Aorta (tissue), 5 donors: ENCODE measurements around the gene TMEM91. TPM values are rescaled to one million over a fixed set of nuclear protein-coding genes. Genes with fewer than 3 reads are reported as not detected.

Experiments used
- ATAC-seq: fragments of 200-7000 bp; cut with Tn5 transposase; one replicate; pipeline ENCODE4 v1.9.1; 2022; ENCODE audit warnings: moderate library complexity; ENCODE audit not compliant: low FRiP score
- DNase-seq, 2 donors: peaks; one replicate each; pipeline ENCODE4 v3.0.0-alpha.2; 2020
- H3K27ac ChIP-seq, 2 donors: one replicate each; pipeline ENCODE4 v1.5.1; 2013; ENCODE audit warnings: low read length in 2 of 2, mild to moderate bottlenecking in 2 of 2, moderate library complexity in 2 of 2, control low read depth in 1 of 2, inconsistent platforms in 1 of 2, low read depth in 1 of 2
- H3K27me3 ChIP-seq, 2 donors: one replicate each; pipeline ENCODE4 v1.6.1; 2013; ENCODE audit warnings: control low read depth in 1 of 2, low read length in 1 of 2, mild to moderate bottlenecking in 1 of 2, moderate library complexity in 1 of 2; ENCODE audit not compliant: insufficient read depth in 2 of 2, control insufficient read depth in 1 of 2
- H3K36me3 ChIP-seq, 2 donors: one replicate each; pipeline ENCODE4 v1.6.1; 2013; ENCODE audit warnings: control low read depth in 1 of 2, low read length in 1 of 2, mild to moderate bottlenecking in 1 of 2; ENCODE audit not compliant: insufficient read depth in 2 of 2, control insufficient read depth in 1 of 2
- H3K4me1 ChIP-seq, 2 donors: one replicate each; pipeline ENCODE4 v1.6.1; 2013; ENCODE audit warnings: low read length in 2 of 2, control low read depth in 1 of 2, mild to moderate bottlenecking in 1 of 2, moderate library complexity in 1 of 2; ENCODE audit not compliant: insufficient read depth in 2 of 2, control insufficient read depth in 1 of 2
- H3K4me3 ChIP-seq, 2 donors: one replicate each; pipeline ENCODE4 v1.5.1; 2013; ENCODE audit warnings: low read length in 2 of 2, control low read depth in 1 of 2, mild to moderate bottlenecking in 1 of 2
- H3K9me3 ChIP-seq: one replicate; pipeline ENCODE4 v1.6.1; 2013; ENCODE audit warnings: mild to moderate bottlenecking, low read length; ENCODE audit not compliant: control insufficient read depth
- WGBS, 2 donors: extraction: QIAGEN DNeasy Blood & Tissue Kit; methylation state at CpG; one replicate each; pipeline ENCODE4 v1.1.7; 2013; 5-methylcytosine and 5-hydroxymethylcytosine counted together
- intact Hi-C, 2 donors: fragments of 100-400 bp; cut with DNase I; formaldehyde crosslinking; loops; one replicate each; pipeline versions ENCODE4 v1.14.2 to v1.15.0; 2022
- polyA plus RNA-seq, 2 donors: library from polyadenylated mRNA; stranded (reverse); fragments of 200-250 nt; gene quantifications; one replicate each; pipeline ENCODE4 v1.2.3, GENCODE V29; 2013
- total RNA-seq, 2 donors: library from RNA; stranded (reverse); fragmentation: NEBNext Ultra II Directional; extraction: Animal tissue kit (Norgen Biotek cat#: 25700); gene quantifications; one replicate each; pipeline ENCODE4 v1.2.1, GENCODE V29; 2021
- donor health status: healthy with polysubstance abuse.
- donor health status: Bipolar disorder and iron deficiency.
- donor health status: DM: no; HTN: no; CAD: no.
- donor health status: DM: no; HTN: no; CAD: no.
- donor health status: DM: yes; HTN: yes; CAD: no.

TMEM91 gene
- total and polyA plus RNA-seq, 4 donors = 8.9 to 55.8 (median 18.9) TPM

GRCh38 chr19:41356984-41357739, 19.2 kb upstream of the TMEM91 start:
- no peaks in the 10 kb centered on the region for H3K27me3 ChIP-seq
- ATAC-seq = no peak
- no peaks in the 10 kb centered on the region for H3K4me1 ChIP-seq
- H3K36me3 ChIP-seq = no peaks in the 10 kb centered on the region
- H3K4me3 ChIP-seq = no peak overlapping the region
- no peak overlapping the region for H3K27ac ChIP-seq
- intact Hi-C loops = loop anchor here in 1 of 2 donors (5.0 kb wide), 1 partner anchor 35 kb away; no protein-coding TSS in a partner anchor
- 85 to 87% methylated on average over 11 of the region's 11 CpGs for WGBS, 2 donors
- no peaks in the 10 kb centered on the region for H3K9me3 ChIP-seq
- DNase-seq = no peak

DNA sequence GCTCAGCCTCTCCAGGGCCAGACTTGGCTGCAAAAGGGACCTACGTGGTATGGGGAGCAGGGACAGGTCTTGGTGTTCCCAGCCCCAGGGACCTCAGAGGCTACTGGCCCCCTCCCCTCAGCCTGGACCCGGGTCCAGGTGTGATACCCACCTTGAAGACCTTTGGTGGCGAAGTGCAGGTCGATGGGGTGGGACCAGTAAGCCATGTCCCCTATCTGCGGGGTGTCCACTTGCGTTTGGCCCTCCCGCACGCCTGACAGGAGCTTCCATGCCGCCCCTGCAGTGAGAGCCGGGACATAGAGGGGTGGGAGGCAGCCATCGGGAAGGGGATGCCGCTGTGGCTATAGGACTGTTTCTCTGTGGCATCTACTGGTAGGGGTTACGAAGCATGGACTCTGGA, 18.6 kb upstream of the TMEM91 start:
- DNase-seq = no peak
- no peak for ATAC-seq
- Histone ChIP-seq H3K4me1 (no peaks in the 10 kb centered on the region), H3K27ac (no peak overlapping the region), H3K27me3 (no peaks in the 10 kb centered on the region), H3K9me3 (no peaks in the 10 kb centered on the region), H3K4me3 (no peak overlapping the region), H3K36me3 (no peaks in the 10 kb centered on the region)
- intact Hi-C loops = loop anchor here in 1 of 2 donors (5.0 kb wide), 1 partner anchor 35 kb away; no protein-coding TSS in a partner anchor
- 89 to 91% methylated on average over 13 of the region's 13 CpGs for WGBS, 2 donors

GRCh38 chr19:41359741-41360140, 16.6 kb upstream of the TMEM91 start:
- Histone ChIP-seq H3K9me3 (no peaks in the 10 kb centered on the region), H3K4me1 (no peaks in the 10 kb centered on the region), H3K27ac (no peak overlapping the region), H3K4me3 (no peak overlapping the region), H3K27me3 (no peaks in the 10 kb centered on the region), H3K36me3 (no peaks in the 10 kb centered on the region)
- intact Hi-C loops = loop anchor here in 1 of 2 donors (5.0 kb wide), 1 partner anchor 37 kb away; no protein-coding TSS in a partner anchor
- ATAC-seq (no peak), DNase-seq (no peak)
- WGBS, 2 donors = 92 to 100% methylated on average over 1 of the region's 1 CpG

- WGBS, 2 donors = 90 to 91% methylated on average over 10 of the region's 10 CpGs
- DNase-seq (no peak), ATAC-seq (no peak)
- H3K27me3 ChIP-seq = no peaks in the 10 kb centered on the region
- no peak overlapping the region for H3K27ac ChIP-seq
- no peak overlapping the region for H3K4me3 ChIP-seq
- no peaks in the 10 kb centered on the region for H3K36me3 ChIP-seq
- no peaks in the 10 kb centered on the region for H3K4me1 ChIP-seq
- no peaks in the 10 kb centered on the region for H3K9me3 ChIP-seq
- intact Hi-C loops = no loop called here
These were observed 14.0 kb upstream of the TMEM91 start for GRCh38 chr19:41362143-41362847.

GRCh38 chr19:41363371-41363752, 13.0 kb upstream of the TMEM91 start:
- H3K4me1 ChIP-seq = no peaks in the 10 kb centered on the region
- DNase-seq (no peak), ATAC-seq (no peak)
- 44 to 49% methylated on average over 6 of the region's 6 CpGs for WGBS, 2 donors
- no peaks in the 10 kb centered on the region for H3K9me3 ChIP-seq
- intact Hi-C loops = no loop called here
- H3K36me3 ChIP-seq = no peaks in the 10 kb centered on the region
- peak overlapping the region in 1 of 2 donors; percentile 41 for H3K27ac ChIP-seq
- no peaks in the 10 kb centered on the region for H3K27me3 ChIP-seq
- peak overlapping the region in 1 of 2 donors; percentile 18 for H3K4me3 ChIP-seq

- Histone ChIP-seq H3K9me3 (no peaks in the 10 kb centered on the region), H3K36me3 (no peaks in the 10 kb centered on the region), H3K4me1 (no peaks in the 10 kb centered on the region), H3K27ac (peak within 1 kb of the TSS in 1 of 2 donors; percentile 93), H3K27me3 (no peaks in the 10 kb centered on the region), H3K4me3 (peak within 1 kb of the TSS; percentile 29 to 77)
- intact Hi-C loops = no loop called here
- whole genome bisulfite sequencing, 2 donors = 0 to 1% methylated on average over 56 of the region's 56 CpGs
- DNase-seq (peak; percentile 99), ATAC-seq (peak; percentile 98)
These were observed 12.4 kb upstream of the TMEM91 start, which contains the start of gene B9D2 for GRCh38 chr19:41363753-41364523. B9D2 (minus strand) TSS chr19:41364149; CDS start chr19:41363519, 630 bp downstream.

DNA sequence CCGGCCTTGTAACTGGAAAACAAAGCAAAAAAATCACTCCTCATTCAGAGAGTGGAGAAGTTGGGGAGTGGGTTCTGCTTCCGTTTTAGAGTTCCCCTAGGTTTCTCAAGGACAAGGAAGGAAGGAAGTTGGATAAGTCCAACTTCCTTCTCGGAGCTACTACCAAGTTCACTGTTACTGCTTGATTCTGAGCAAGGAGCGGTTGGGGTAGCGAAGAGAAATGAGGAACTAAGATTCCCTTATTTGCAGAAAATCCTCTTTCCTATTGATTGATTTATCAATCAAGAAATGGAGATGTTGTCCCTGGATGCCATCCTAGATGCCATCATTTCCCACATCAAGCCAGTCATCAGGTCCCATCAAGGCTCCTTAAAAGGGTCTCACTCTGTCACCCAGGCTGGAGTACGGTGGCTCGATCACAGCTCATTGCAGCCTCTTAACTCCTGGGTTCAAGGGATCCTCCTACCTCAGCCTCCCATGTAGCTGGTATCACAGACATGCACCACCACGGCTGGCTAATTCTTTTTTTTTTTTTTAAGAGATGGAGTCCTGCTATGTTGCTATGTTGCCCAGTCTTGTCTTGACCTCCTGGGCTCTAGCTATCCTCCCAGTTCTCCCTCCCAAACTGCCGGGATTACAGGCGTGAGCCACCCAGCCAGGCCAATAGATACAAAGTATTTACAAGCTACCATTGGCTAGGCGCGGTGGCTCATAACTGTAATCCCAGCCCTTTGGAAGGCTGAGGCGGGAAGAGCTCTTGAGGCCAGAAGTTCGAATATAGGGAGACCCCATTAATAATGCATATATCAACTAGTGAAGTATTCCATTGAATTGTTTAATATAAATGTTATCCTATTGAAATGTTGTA, 11.6 kb upstream of the TMEM91 start:
- ATAC-seq = no peak
- Histone ChIP-seq H3K9me3 (no peaks in the 10 kb centered on the region), H3K4me1 (no peaks in the 10 kb centered on the region), H3K36me3 (no peaks in the 10 kb centered on the region), H3K27ac (peak overlapping the region in 1 of 2 donors; percentile 46), H3K4me3 (peak overlapping the region; percentile 12 to 45), H3K27me3 (no peaks in the 10 kb centered on the region)
- intact Hi-C loops = no loop called here
- DNase-seq = no peak
- 79 to 81% methylated on average over 14 of the region's 14 CpGs for WGBS, 2 donors

DNA sequence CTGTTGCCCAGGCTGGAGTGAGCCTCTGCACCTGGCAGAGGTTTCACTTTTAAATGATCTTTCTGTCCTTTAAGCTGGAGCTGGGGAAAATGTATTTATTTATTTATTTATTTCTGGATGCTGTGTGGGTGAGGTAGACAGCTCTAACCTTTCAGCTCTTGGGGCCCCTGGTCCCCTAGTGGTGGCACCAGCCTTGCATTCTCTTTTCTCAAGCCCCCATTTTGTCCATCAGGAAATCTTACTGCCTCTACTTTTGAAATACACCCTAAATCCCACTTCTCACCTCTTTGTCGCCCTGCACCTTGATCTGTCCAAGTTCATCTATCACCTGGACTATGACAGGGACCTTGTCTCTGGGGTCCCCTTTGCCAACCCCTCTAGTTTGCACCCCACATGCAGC, 10.2 kb upstream of the TMEM91 start:
- intact Hi-C loops = no loop called here
- Histone ChIP-seq H3K27ac (no peak overlapping the region), H3K4me1 (no peaks in the 10 kb centered on the region), H3K27me3 (no peaks in the 10 kb centered on the region), H3K36me3 (no peaks in the 10 kb centered on the region), H3K4me3 (no peak overlapping the region), H3K9me3 (no peaks in the 10 kb centered on the region)
- WGBS, 2 donors = 98 to 100% methylated on average over 1 of the region's 1 CpG
- no peak for ATAC-seq
- no peak for DNase-seq
